Measurements from ENCODE around the gene KLLN. TPM values are rescaled to one million over a fixed set of nuclear protein-coding genes. Genes with fewer than 3 reads are reported as not detected.
A peak's percentile ranks its signal among the peaks of the same experiment; 100 is the strongest.

Gene KLLN
- total and polyA plus RNA-seq, 2 of the 13 experiments (the other 11 are each of a cell fraction or from before 2014, with no cell fraction given): 0.08 to 0.44 TPM

- TF ChIP-seq, protein P1, sequence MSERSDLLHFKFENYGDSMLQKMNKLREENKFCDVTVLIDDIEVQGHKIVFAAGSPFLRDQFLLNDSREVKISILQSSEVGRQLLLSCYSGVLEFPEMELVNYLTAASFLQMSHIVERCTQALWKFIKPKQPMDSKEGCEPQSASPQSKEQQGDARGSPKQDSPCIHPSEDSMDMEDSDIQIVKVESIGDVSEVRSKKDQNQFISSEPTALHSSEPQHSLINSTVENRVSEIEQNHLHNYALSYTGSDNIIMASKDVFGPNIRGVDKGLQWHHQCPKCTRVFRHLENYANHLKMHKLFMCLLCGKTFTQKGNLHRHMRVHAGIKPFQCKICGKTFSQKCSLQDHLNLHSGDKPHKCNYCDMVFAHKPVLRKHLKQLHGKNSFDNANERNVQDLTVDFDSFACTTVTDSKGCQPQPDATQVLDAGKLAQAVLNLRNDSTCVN (CRISPR knock-in tag; IDR thresholded peaks at IDR 0.05; ENCODE audit: borderline replicate concordance): no peak; the same call in 1 of the 2 replicates
- no peak for TF ChIP-seq STAG1 (CRISPR knock-in tag; IDR thresholded peaks at IDR 0.05)
- 0 out of 2 replicates have a peak, but pooled peaks have one; percentile 38 for TF ChIP-seq ZNF770 (CRISPR knock-in tag; IDR thresholded peaks at IDR 0.05)
- peak; percentile 88 for TF ChIP-seq ZNF18 (CRISPR knock-in tag; IDR thresholded peaks at IDR 0.05; ENCODE audit: insufficient replicate concordance)
- TF ChIP-seq, protein P2, sequence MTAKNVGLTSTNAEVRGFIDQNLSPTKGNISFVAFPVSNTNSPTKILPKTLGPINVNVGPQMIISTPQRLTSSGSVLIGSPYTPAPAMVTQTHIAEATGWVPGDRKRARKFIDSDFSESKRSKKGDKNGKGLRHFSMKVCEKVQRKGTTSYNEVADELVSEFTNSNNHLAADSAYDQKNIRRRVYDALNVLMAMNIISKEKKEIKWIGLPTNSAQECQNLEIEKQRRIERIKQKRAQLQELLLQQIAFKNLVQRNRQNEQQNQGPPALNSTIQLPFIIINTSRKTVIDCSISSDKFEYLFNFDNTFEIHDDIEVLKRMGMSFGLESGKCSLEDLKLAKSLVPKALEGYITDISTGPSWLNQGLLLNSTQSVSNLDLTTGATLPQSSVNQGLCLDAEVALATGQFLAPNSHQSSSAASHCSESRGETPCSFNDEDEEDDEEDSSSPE (CRISPR knock-in tag; IDR thresholded peaks at IDR 0.05): peak; percentile 71; the same call in 1 of the 2 replicates
- peak; percentile 51; the same call in 1 of the 2 replicates for TF ChIP-seq HCFC1 (IDR thresholded peaks at IDR 0.05; ENCODE audit: low read depth, low read length)
- TF ChIP-seq KAT2B (IDR thresholded peaks at IDR 0.05; ENCODE audit: borderline replicate concordance, low read depth, low read length): no peak
- TF ChIP-seq, protein P3, sequence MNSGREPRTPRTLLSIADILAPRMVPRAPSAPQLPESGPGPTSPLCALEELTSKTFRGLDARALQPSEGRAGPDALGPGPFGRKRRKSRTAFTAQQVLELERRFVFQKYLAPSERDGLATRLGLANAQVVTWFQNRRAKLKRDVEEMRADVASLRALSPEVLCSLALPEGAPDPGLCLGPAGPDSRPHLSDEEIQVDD (CRISPR knock-in tag; IDR thresholded peaks at IDR 0.05; ENCODE audit: borderline replicate concordance): no peak; the same call in 1 of the 2 replicates
- TF ChIP-seq LRRFIP1 (CRISPR knock-in tag; conservative IDR thresholded peaks at IDR 0.05): no peak; the same call in 1 of the 2 replicates
- peak; percentile 85 for TF ChIP-seq ZNF567 (CRISPR knock-in tag; IDR thresholded peaks at IDR 0.05; ENCODE audit: borderline replicate concordance)
- peak; percentile 86; the same call in 1 of the 2 replicates for TF ChIP-seq ZNF337 (CRISPR knock-in tag; IDR thresholded peaks at IDR 0.05; ENCODE audit: borderline replicate concordance, low read depth)
- TF ChIP-seq, protein P4, sequence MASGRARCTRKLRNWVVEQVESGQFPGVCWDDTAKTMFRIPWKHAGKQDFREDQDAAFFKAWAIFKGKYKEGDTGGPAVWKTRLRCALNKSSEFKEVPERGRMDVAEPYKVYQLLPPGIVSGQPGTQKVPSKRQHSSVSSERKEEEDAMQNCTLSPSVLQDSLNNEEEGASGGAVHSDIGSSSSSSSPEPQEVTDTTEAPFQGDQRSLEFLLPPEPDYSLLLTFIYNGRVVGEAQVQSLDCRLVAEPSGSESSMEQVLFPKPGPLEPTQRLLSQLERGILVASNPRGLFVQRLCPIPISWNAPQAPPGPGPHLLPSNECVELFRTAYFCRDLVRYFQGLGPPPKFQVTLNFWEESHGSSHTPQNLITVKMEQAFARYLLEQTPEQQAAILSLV (CRISPR knock-in tag; IDR thresholded peaks at IDR 0.05; ENCODE audit: borderline replicate concordance): peak; percentile 96
- TF ChIP-seq NFE2L1 (CRISPR knock-in tag; IDR thresholded peaks at IDR 0.05; ENCODE audit: borderline replicate concordance): no peak
- TF ChIP-seq, protein P5, sequence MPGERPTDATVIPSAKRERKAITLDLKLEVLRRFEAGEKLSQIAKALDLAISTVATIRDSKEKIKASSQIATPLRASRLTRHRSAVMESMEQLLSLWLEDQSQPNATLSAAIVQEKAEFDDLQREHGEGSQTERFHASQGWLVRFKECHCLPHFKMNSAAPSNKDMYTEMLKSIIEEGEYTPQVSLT (CRISPR knock-in tag; IDR thresholded peaks at IDR 0.05; ENCODE audit: borderline replicate concordance, low read depth): 0 out of 2 replicates have a peak, but pooled peaks have one; percentile 60
- peak; percentile 96 for TF ChIP-seq CBFB (CRISPR knock-in tag; IDR thresholded peaks at IDR 0.05)
- TF ChIP-seq ZNF550 (CRISPR knock-in tag; IDR thresholded peaks at IDR 0.05; ENCODE audit: borderline replicate concordance): no peak
These were observed 1.2 kb downstream of the KLLN start (continued) for GRCh38 chr10:87861953-87862678.

Data from HepG2 (cell line).